DOHH2 (cell line): ENCODE data around the gene CPSF7.

Experiments used
- CTCF ChIP-seq: fragments of 200-600 bp; sonication (generic); IDR thresholded peaks from one replicate; pipeline ENCODE4 v1.5.1; 2014; ENCODE audit warnings: antibody characterized with exemption, mild to moderate bottlenecking, low read depth, low read length; ENCODE audit not compliant: poor library complexity, severe bottlenecking
- EZH2phosphoT487 ChIP-seq: fragments of 200-600 bp; sonication (generic); IDR thresholded peaks from 2 replicates; pipeline ENCODE4 v1.6.1; 2017; ENCODE audit warnings: borderline replicate concordance, mild to moderate bottlenecking, antibody characterized with exemption, low read length, moderate library complexity, mixed read lengths

DNA sequence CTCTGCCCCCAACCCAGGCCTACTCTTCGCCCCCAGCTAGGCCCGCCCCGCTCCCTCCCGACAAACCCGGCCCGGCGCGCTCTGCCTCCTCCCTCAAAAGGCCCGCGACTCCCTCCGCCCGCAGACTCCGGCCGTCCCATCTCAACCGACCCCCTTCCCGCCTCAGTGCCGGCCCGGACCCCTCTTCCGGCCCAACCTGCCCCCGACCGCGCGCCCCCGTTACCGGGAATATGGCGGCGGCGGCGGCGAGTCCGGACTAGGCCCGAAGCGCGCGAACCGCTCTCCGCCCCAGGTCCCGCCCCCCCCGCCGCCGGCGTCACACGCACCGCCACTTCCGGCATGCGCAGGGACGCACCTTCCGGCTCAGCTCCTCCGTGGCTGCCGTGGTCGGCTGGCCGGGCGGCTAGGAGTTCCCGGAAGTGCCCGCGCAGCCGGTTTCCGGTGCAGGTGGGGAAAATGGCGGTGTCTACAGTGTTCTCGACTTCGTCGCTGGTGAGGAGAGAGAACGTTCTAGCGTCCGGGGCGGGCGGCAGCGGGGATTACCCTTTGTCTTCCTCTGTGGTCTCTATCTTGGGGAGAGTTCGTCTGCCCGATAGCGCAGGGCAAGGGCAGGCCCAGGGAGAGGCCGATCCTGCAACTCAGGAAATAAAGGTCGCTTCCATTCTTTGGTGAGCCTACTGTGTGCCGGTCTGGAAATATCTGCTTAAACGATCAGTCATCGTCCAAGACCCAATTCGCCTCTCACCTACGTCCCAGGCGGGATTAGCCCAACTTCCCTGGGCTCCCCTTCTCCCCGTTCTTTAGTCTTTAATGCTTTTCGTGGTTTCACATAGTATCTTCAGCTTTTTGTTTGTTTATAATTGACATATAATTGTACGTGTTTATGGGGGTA is at the start of gene CPSF7, which contains the start of gene SDHAF2:
- TF ChIP-seq EZH2phosphoT487 = no peak
- TF ChIP-seq CTCF = no peak
